HL-60 (cell line): ENCODE results near the gene PARP8.

Source experiments
- DNase-seq, 2 experiments: peaks; one replicate each; pipeline ENCODE4 v3.0.0-alpha.2; 2010 to 2020; ENCODE audit warnings: low read depth in 1 of 2, low spot score in 1 of 2
- H3K27ac ChIP-seq: fragments of 250-450 bp; sonication (Bioruptor Pico); replicated peaks from 2 replicates; pipeline ENCODE4 v1.5.1; 2020; ENCODE audit warnings: mild to moderate bottlenecking, moderate library complexity
- H3K27me3 ChIP-seq: fragments of 250-450 bp; sonication (Bioruptor Pico); 2 replicates; pipeline ENCODE4 v1.5.1; 2021; ENCODE audit warnings: mild to moderate bottlenecking, moderate library complexity; ENCODE audit not compliant: insufficient read depth, poor library complexity, severe bottlenecking
- H3K4me3 ChIP-seq: replicated peaks from 2 replicates; pipeline ENCODE4 v1.5.1; 2011; ENCODE audit warnings: mild to moderate bottlenecking, control low read depth, low read length; ENCODE audit not compliant: insufficient read depth
- CTCF ChIP-seq: IDR thresholded peaks from one replicate; pipeline ENCODE4 v1.5.1; 2011; ENCODE audit warnings: low read length, control low read depth, inconsistent platforms; ENCODE audit not compliant: insufficient read depth
- GABPA ChIP-seq: IDR thresholded peaks from 2 replicates; pipeline ENCODE4 v1.6.1; 2012; ENCODE audit warnings: low read depth
- POLR2AphosphoS5 ChIP-seq: IDR thresholded peaks from 2 replicates; pipeline ENCODE4 v1.6.1; 2012; ENCODE audit warnings: low read depth
- REST ChIP-seq: IDR thresholded peaks from 2 replicates; pipeline ENCODE4 v1.6.1; 2012; ENCODE audit warnings: low read depth; ENCODE audit not compliant: insufficient replicate concordance
- SPI1 ChIP-seq: IDR thresholded peaks from 2 replicates; pipeline ENCODE4 v1.6.1; 2012; ENCODE audit warnings: low read depth, mild to moderate bottlenecking, borderline replicate concordance

The PARP8 gene

GRCh38 chr5:50745221-50745910 lies 78.9 kb downstream of the PARP8 start:
- no peak for DNase-seq
- no peaks in the 10 kb centered on the region for H3K27me3 ChIP-seq
- TF ChIP-seq POLR2AphosphoS5 (no peak), SPI1 (no peak)
- H3K27ac ChIP-seq, result no peak overlapping the region
- H3K4me3 ChIP-seq, result no peak overlapping the region

GRCh38 chr5:50749181-50749580 lies 82.7 kb downstream of the PARP8 start:
- Histone ChIP-seq H3K4me3 (no peak overlapping the region), H3K27me3 (no peaks in the 10 kb centered on the region), H3K27ac (no peak overlapping the region; the same call in 1 of the 2 replicates)
- no peak for TF ChIP-seq SPI1
- no peak for TF ChIP-seq GABPA
- TF ChIP-seq REST, result no peak
- no peak for TF ChIP-seq POLR2AphosphoS5
- no peak for TF ChIP-seq CTCF
- no peak for DNase-seq

GRCh38 chr5:50749873-50750272 lies 83.4 kb downstream of the PARP8 start:
- no peaks in the 10 kb centered on the region for H3K27me3 ChIP-seq
- DNase-seq, result no peak
- TF ChIP-seq CTCF (no peak), SPI1 (no peak)
- H3K27ac ChIP-seq, result no peak overlapping the region
- no peak overlapping the region for H3K4me3 ChIP-seq

GRCh38 chr5:50751064-50751657 lies 84.7 kb downstream of the PARP8 start:
- no peaks in the 10 kb centered on the region for H3K27me3 ChIP-seq
- no peak for TF ChIP-seq GABPA
- peak; percentile 74 for TF ChIP-seq CTCF
- TF ChIP-seq POLR2AphosphoS5, result no peak
- TF ChIP-seq SPI1, result no peak
- TF ChIP-seq REST, result no peak

More at GRCh38 chr5:50751064-50751657, 84.7 kb downstream of the PARP8 start:
- Histone ChIP-seq H3K4me3 (no peak overlapping the region), H3K27ac (no peak overlapping the region)
- DNase-seq, result peak; percentile 21 to 55
